Left renal cortex interstitium (tissue), 4 donors: ENCODE measurements around the gene NBPF3. TPM values are rescaled to one million over a fixed set of nuclear protein-coding genes. Genes with fewer than 3 reads are reported as not detected.
"Not testable (repeated sequence)": the region's sequence is repeated elsewhere in the genome, so short reads cannot be mapped to it uniquely, and the experiment has no call there.

Experiments
- DNase-seq, 4 donors: peaks; one replicate each; pipeline ENCODE4 v3.0.0-alpha.2; 2013; ENCODE audit warnings: low read depth in 4 of 4, low spot score in 2 of 4, missing footprints in 1 of 4
- polyA plus RNA-seq, 4 donors: library from polyadenylated mRNA; unstranded; fragments of 120-200 nt; gene quantifications; one replicate each; pipeline ENCODE4 v1.2.1, GENCODE V29; 2013; ENCODE audit not compliant: insufficient read length in 4 of 4

Gene NBPF3, protein sequence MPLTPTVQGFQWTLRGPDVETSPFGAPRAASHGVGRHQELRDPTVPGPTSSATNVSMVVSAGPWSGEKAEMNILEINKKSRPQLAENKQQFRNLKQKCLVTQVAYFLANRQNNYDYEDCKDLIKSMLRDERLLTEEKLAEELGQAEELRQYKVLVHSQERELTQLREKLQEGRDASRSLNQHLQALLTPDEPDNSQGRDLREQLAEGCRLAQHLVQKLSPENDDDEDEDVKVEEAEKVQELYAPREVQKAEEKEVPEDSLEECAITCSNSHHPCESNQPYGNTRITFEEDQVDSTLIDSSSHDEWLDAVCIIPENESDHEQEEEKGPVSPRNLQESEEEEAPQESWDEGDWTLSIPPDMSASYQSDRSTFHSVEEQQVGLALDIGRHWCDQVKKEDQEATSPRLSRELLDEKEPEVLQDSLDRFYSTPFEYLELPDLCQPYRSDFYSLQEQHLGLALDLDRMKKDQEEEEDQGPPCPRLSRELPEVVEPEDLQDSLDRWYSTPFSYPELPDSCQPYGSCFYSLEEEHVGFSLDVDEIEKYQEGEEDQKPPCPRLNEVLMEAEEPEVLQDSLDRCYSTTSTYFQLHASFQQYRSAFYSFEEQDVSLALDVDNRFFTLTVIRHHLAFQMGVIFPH
- 10 to 100 TPM; 15.5 to 21.5 (median 17.2) TPM for polyA plus RNA-seq

DNA sequence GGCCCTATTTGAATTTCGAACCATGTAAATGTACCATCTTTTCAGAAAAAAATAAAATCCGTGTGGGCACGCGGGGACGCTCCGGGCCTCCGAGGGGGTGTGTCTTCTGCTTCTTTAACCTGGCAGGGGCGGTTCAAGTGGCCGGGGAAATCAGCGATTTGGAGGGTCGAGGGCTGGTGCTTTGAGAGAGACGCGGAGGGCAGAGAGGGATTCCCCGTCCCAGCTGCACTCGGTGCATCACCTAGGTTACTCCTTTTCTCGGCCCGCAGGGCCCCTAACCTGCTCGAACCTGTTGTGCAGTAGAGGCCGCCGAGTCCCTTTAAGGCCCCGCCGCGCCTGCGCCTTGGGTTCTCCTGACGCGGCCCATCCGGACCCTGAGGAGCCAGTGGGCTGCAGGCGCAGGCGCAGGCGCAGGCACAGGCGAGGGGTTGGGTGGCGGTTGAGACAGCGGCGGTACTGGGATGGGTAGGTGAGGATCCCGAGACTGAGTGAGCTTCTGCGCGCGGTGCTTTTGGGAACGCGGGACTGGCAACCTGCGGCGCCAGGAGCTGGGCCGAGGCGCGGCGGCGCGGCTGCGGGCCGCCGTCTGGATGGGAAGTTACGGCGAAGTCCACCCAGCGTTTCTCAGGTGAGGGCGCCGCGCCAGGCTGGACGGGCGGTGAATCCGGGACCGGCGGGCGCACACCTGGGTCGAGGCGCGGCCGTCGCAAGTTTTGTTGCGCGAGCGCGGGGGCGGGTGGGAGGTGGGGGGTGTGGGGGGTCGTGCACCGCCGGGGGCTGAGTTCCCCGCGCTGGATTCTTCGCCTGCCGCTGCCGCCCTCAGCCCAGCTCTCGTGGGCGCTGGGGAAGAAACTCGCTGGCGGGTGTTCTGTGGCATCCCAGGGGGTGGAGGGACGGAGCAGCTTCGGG, at the start of gene NBPF3:
Gene NBPF3, plus strand, starts transcription at position 417 of the 909 bp plus-strand sequence. CDS start 4,950 bp downstream, outside the sequence.
- DNase-seq = peak; percentile 56 to 89 (median 70)

DNA sequence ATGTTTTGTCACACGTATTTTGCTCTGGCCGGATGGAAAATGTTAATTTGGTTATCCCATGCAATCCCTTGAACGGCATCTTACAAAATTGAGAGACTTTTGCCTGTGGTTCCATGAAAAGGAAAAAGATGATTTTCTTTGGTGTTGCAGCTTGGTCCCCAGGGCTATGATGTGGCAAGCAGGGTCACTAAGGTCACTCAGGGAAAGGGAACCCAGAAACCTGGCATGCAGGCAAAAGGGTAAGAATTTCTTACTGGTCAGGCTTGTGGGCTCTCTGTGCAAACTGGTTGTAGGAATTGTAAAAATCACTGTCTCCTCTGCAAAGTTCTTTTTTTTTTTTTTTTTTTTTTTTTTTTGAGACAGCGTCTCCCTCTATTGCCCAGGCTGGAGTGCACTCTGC, 48.4 kb upstream of the NBPF3 start:
- DNase-seq = no peak

DNA sequence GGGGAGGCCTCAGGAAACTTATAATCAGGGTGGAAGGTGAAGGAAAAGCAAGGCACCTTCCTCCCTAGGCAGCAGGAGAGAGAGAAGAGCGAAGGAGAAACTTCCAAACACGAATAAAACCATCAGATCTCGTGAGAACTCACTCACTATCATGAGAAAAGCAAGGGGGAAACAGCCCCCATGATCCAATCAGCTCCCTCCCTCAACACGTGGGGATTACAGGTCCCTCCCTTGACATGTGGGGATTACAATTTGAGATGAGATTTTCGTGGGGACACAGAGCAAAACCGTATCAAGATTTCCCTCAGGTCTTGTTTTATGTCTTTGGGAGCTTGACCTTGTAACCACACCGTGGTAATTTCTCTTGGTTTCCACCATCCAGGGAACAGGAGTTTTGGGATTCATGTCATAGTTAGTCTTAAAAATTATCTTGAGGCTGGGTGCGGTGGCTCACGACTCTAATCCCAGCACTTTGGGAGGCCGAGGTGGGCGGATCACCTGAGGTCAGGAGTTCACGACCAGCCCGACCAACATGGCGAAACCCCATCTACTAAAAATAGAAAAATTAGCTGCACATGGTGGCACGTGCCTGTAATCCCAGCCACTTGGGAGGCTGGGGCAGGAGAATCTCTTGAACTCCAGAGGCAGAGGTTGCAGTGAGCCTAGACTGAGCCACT, 47.2 kb upstream of the NBPF3 start:
- no peak for DNase-seq

DNA sequence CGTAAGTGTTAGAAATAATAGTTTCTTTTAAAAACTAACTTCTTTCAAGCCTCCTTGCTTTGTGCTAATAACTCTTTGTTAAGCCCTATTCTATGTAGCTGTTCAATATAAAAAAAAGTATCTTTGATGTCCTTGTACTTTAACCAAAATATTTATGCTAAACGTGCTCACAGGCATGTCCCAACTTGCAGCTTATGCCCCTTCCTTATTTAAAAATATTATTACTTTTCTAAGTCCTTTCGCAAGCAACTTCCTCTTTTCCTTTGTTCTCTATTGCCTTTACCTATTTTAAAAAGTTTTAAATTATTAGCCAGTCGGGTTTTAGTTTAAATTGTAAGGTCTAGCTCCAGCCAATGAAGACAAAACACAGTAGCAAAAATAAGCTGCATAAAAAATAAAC, 43.4 kb upstream of the NBPF3 start:
- no peak for DNase-seq

DNA sequence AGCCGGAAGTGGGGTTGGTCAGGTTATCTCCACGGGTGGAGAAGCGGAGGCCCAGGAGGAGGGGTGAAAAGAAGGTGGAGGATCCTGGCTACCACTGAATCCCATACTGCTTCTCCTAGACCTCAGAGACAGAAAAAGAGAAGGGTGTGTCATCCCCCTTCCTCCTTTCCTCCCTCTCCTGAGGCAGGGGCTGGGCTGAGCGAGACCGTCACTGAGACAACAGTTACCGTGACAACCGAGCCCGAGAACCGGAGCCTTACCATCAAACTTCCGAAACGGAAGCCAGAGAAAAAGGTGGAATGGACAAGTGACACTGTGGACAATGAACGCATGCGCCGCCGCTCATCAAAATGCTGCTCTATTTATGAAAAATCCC, 42.1 kb upstream of the NBPF3 start:
- DNase-seq = no peak

DNA sequence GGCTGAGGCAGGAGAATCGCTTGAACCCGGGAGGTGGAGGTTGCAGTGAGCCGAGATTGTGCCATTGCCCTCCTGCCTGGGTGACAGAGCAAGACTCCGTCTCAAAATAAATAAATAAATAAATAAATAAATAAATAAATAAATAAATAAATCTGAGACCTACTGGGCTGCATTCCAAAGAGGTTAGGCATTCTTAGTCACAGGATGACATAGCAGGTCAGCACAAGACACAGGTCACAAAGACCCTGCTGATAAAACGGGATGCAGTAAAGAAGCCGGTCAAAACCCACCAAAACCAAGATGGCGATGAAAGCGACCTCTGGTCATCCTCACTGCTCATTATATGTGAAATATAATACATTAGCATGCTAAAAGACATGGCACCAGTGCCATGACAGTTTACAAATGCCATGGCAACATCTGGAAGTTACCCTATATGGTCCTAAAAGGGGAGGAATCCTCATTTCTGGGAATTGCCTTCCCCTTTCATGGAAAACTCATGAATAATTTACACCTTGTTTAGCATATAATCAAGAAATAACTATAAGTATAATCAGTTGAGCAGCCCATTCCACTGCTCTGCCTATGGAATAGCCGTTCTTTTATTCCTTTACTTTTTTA, 38.1 kb upstream of the NBPF3 start:
- not testable (repeated sequence) for DNase-seq

DNA sequence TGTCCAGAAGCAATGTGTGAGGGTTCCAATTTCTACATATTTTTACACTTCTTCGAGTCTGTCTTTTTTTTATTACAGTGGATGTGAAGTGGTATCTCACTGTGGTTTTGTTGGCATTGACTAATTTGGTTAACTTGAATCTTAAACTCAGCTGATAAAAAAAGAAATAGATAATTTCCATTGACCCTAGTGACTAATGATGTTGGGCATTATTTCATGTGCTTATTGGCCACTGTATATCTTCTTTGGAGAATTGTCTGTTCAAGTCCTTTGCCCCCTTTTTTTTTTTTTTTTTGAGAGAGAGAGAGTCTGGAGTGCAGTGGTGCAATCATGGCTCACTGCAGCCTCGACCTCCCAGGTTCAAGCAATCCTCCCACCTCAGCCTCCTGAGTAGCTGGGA, 33.3 kb upstream of the NBPF3 start:
- DNase-seq = no peak

DNA sequence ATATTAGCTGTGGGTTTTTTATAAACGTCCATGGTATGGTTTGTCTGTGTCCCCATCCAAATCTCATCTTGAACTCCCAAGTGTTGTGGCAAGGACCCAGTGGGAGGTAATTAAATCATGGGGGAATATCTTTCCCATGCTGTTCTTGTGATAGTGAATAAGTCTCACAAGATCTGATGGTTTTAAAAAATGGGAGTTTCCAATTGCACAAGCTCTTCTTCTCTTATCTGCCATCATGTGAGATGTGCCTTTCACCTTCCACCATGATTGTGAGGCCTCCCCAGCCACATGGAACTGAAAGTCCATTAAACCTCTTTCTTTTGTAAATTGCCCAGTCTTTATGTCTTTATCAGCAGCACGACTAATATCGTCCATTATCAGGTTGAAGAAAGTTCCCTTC, 30.0 kb upstream of the NBPF3 start:
- not testable (repeated sequence) for DNase-seq

DNA sequence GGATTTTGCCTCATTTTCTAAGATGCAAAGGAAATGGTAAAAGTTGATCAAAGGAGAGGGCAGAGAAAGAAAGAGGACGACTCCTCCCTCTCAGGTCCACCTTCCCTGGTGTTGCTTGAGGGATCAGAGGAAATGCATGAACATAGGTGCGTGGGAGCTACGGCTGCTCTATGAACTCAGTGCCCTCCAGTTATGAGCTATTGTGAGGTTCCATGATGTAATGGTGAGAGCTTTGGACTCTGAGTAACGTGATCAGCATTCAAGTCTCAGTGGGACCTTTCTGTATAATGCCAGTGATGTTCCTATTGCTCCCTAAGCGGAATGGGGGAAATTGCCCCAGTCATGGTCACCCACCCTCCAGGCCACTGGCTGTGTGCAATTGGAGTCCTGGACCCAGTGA, 25.9 kb upstream of the NBPF3 start:
- no peak for DNase-seq

DNA sequence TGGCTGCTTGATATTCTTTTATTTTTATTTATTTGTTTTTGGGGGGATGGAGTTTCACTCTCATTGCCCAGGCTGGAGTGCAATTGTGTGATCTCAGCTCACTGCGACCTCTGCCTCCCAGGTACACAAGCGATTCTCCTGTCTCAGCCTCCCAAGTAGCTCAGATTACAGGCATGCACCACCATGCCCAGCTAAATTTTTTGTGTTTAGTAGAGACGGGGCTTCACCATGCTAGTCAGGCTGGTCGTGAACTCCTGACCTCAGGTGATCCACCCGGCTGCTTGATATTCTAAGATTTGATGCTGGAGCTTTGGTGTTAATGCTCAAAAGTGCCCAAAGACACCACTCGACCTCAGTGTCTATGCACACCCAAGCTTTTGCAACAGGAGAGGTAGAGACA, 19.6 kb upstream of the NBPF3 start:
- not testable (repeated sequence) for DNase-seq

DNA sequence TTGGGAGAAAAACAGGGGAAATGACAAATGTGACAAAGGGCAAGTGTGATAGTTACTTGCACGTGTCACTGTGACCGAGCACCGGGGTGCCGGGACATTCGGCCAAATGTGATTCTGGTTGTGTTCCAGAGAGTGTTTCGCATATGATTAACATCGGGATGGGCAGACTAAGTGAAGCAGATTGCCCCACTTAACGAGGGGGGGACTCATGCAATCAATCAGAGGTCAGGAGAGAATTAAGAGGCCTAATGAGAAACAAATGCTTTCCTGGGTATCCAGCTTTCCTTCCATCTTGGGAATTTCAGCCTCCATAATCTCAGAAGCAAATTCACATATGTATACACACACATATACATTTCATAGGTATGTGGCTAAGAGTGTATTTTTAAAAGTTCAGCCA, 18.6 kb upstream of the NBPF3 start:
- DNase-seq = not testable (repeated sequence)

DNA sequence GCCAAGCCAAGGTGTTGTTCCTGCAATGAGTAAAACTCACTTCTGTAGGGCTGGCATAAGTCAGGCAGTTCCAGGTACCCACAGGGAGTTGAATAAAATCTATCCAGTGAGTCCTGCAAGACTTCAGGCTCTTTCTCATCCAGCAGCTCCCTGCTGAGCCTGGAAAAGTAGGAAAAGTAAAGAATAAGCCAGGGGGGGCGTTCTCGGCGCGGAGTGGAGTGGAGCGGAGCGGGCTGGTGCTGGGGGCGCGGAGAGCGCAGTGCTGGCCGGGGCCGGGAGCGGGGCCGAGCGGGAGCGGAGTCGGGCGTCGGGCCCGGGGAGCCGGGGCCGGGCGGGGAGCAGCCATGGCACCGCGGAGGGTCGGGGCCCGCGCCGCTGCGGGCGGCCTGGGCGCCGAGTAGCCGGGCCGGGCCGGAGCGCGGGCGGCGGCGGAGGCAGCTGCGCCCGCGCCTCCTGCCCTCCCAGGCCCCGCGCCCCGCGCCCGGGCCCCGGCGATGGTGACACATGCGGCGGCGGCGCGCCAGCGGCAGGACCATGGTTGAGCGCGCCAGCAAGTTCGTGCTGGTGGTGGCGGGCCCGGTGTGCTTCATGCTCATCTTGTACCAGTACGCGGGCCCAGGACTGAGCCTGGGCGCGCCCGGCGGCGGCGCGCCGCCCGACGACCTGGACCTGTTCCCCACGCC, 12.0 kb upstream of the NBPF3 start:
- DNase-seq = not testable (repeated sequence)

DNA sequence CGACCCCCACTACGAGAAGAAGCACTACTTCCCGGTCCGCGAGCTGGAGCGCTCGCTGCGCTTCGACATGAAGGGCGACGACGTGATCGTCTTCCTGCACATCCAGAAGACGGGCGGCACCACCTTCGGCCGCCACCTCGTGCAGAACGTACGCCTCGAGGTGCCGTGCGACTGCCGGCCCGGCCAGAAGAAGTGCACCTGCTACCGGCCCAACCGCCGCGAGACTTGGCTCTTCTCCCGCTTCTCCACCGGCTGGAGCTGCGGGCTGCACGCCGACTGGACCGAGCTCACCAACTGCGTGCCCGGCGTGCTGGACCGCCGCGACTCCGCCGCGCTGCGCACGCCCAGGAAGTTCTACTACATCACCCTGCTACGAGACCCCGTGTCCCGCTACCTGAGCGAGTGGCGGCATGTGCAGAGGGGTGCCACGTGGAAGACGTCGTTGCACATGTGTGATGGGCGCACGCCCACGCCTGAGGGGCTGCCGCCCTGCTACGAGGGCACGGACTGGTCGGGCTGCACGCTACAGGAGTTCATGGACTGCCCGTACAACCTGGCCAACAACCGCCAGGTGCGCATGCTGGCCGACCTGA, 11.4 kb upstream of the NBPF3 start:
- not testable (repeated sequence) for DNase-seq

DNA sequence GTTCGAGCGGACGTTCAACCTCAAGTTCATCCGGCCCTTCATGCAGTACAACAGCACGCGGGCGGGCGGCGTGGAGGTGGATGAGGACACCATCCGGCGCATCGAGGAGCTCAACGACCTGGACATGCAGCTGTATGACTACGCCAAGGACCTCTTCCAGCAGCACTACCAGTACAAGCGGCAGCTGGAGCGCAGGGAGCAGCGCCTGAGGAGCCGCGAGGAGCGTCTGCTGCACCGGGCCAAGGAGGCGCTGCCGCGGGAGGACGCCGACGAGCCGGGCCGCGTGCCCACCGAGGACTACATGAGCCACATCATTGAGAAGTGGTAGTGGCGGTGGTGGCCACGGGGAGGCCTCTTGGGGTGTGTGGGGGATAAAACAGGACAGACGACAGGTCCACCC, 10.7 kb upstream of the NBPF3 start:
- DNase-seq = not testable (repeated sequence)

DNA sequence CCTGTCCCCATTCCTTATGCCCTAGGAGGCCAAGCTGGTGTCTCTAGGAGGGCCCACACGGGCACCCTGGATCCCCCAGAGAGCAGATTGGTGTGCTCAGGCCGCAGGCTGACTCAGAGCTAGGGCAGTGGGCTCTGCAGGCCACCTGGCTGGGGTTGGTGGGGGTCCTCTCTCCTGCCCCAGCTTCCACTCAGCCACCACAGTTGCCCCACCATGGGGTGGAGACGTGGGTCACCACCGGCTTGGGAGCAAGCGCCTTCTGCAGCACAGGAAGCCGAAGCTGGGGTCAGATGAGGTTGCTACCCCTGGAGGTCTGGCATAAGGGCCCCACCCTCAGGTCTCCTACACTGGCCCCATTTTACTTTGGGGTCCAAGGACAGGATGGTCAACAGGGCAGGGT, 9.1 kb upstream of the NBPF3 start:
- DNase-seq = not testable (repeated sequence)

DNA sequence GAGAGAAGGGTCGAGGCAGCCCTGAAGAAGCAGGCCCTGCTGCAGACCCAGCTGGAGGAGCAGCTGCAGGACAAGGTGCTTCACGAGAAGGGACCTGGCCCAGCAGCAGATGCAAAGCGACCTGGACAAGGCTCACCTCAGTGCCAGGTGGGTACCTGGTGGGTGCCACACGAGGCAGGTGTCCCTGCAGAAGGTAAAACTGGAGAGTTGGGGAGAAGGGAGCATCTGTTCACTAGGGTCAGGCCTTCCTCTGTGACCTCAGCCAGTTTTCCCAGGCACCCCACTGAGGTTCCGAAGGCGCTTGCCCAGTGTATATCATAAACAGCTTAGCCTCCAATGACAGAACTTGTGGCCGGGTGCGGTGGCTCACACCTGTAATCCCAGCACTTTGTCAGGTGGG, 5.5 kb upstream of the NBPF3 start:
- DNase-seq = no peak

DNA sequence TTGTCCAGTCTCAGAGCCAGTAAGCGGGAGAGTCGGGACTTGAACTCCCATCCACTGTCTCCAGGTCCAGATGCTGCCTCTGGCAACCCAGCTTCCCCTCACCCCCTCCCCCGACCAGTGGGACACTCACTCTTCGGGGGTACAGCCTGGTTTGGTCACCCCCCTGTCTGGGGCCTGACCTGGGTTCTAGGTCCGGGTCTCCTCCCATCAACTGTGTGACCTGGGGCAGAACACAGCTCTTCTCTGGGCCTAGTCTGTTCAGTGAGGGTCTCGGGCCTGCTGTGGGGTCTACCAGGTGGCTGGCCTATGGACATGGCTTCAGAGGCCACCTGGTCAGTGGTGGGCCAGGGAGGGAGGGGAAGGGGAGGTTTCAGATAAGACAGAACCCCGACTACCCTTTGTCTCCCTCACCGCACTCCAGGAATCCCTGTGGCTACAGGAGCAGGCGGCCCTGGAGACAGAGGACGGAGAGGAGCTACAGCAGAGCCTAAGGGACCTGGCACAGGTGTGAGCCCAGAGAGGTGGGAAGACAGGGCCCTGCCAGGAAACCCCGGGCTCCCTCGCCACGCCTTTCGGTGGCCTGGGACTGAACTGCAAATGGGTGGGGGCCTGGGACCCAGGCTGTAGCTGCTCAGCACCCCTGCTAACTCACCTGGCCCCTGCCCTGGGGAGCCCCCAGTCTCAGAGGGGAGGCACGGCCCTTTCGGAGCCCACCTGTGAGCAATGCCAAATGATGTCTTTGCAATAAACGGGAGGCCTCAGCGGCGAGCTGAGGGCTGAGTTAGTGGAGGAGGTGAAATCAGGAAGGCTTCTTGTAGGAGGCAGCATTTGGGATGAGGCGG, 4.1 kb upstream of the NBPF3 start:
- DNase-seq = no peak
